ENCODE results near the gene TFRC.
"Not testable (repeated sequence)": the region's sequence is repeated elsewhere in the genome, so short reads cannot be mapped to it uniquely, and the experiment has no call there.

Gene TFRC

GRCh38 chr3:196054661-196055060 lies 27.2 kb downstream of the TFRC start:
- Histone ChIP-seq H3K36me3 (ENCODE audit: control insufficient read depth, insufficient read depth, low read length) (peaks cover 47% of the 10 kb centered on the region), H3K27me3 (ENCODE audit: control insufficient read depth, insufficient read depth, low read length) (no peaks in the 10 kb centered on the region), H3K4me1 (ENCODE audit: control insufficient read depth, insufficient read depth, low read length) (no peaks in the 10 kb centered on the region), H3K9ac (ENCODE audit: low read length) (no peak overlapping the region), H3K4me3 (ENCODE audit: low read length) (no peak overlapping the region), H3K27ac (ENCODE audit: low read depth, low read length) (no peak overlapping the region)

DNA sequence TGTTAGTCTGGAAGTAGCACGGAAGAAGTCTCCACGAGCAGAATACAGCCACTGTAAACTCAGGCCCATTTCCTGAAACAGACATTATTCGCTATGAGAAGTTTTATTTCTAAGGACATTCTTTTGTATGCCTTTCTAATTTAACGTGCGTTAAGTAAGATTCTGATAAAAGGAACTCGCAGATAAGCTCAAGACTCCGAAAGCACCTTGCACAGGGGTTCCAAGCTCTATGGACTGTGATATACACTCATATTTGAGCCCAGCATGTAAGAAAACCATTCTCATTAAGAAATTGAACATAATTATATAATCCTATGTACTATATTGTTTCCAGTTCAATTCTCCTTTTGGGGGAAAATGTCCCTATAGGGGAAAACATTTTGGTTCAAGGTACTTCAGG lies 28.4 kb downstream of the TFRC start:
- no peak overlapping the region for H3K27ac ChIP-seq (ENCODE audit: low read depth, low read length)
- no peaks in the 10 kb centered on the region for H3K27me3 ChIP-seq (ENCODE audit: control insufficient read depth, insufficient read depth, low read length)
- no peaks in the 10 kb centered on the region for H3K4me1 ChIP-seq (ENCODE audit: control insufficient read depth, insufficient read depth, low read length)
- no peak overlapping the region for H3K9ac ChIP-seq (ENCODE audit: low read length)
- H3K4me3 ChIP-seq (ENCODE audit: low read length) = no peak overlapping the region
- peaks cover 51% of the 10 kb centered on the region for H3K36me3 ChIP-seq (ENCODE audit: control insufficient read depth, insufficient read depth, low read length)

GRCh38 chr3:196051282-196052076 lies 30.4 kb downstream of the TFRC start:
- Histone ChIP-seq H3K27ac (ENCODE audit: low read depth, low read length) (no peak overlapping the region), H3K4me3 (ENCODE audit: low read length) (no peak overlapping the region), H3K9ac (ENCODE audit: low read length) (no peak overlapping the region), H3K36me3 (ENCODE audit: control insufficient read depth, insufficient read depth, low read length) (peaks cover 44% of the 10 kb centered on the region), H3K27me3 (ENCODE audit: control insufficient read depth, insufficient read depth, low read length) (no peaks in the 10 kb centered on the region), H3K4me1 (ENCODE audit: control insufficient read depth, insufficient read depth, low read length) (no peaks in the 10 kb centered on the region)

GRCh38 chr3:196050597-196050996 lies 31.3 kb downstream of the TFRC start:
- Histone ChIP-seq H3K27ac (ENCODE audit: low read depth, low read length) (no peak overlapping the region), H3K4me3 (ENCODE audit: low read length) (no peak overlapping the region), H3K4me1 (ENCODE audit: control insufficient read depth, insufficient read depth, low read length) (no peaks in the 10 kb centered on the region)

DNA sequence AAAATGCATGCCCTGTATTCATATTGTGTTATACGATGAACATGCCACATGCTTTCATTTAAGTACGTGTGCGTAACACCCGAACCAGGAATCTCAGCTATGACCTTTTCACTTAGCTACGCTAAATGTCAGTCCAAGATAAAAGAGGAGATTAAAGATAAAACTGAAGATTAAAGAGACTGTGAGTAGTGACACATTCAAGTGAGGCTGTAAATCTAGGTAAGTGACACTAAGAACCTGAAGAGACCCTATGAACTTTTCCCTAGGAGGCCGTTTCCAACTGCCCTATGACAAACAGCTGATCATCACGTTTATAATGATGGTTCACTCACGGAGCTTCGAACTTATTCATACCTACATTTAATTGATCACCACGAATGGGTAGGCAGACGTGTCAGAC lies 32.2 kb downstream of the TFRC start:
- H3K27me3 ChIP-seq (ENCODE audit: control insufficient read depth, insufficient read depth, low read length) = no peaks in the 10 kb centered on the region
- no peaks in the 10 kb centered on the region for H3K4me1 ChIP-seq (ENCODE audit: control insufficient read depth, insufficient read depth, low read length)
- H3K36me3 ChIP-seq (ENCODE audit: control insufficient read depth, insufficient read depth, low read length) = peaks cover 28% of the 10 kb centered on the region
- no peak overlapping the region for H3K27ac ChIP-seq (ENCODE audit: low read depth, low read length)
- no peak overlapping the region for H3K4me3 ChIP-seq (ENCODE audit: low read length)
- no peak overlapping the region for H3K9ac ChIP-seq (ENCODE audit: low read length)

More at GRCh38 chr3:196050597-196050996, 31.3 kb downstream of the TFRC start:
- Histone ChIP-seq H3K27me3 (ENCODE audit: control insufficient read depth, insufficient read depth, low read length) (no peaks in the 10 kb centered on the region), H3K36me3 (ENCODE audit: control insufficient read depth, insufficient read depth, low read length) (peaks cover 37% of the 10 kb centered on the region), H3K9ac (ENCODE audit: low read length) (no peak overlapping the region)

DNA sequence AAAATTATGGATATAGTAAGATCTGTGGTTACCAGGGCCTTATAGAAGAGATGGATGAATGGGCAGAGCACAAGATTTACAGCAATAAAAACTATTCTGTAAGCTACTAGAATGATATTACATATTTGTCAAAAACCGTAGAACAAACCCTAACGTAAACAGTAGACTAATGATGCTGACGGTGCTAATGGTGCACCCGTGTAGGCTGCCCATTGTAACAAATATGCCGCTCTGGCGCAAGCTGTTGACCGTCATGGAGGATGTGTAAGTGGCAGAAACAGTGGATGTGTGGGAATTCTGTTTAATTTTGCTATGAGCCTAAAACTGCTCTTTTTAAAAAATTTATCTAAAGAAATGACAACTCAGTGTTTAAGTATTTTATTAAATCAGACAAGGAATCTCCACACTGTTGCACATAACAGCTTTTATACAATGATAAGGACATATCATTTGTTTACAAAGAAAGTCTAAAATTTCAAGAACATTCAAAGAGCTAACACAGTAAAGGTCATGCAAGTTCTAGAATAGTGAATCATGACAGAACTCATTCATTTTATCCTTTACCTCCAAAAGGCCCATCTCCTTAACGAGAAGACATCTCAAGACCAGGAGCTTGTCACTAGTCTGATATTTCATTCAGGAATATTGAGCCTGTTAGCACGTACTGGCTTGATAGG lies 32.8 kb downstream of the TFRC start:
- H3K36me3 ChIP-seq (ENCODE audit: control insufficient read depth, insufficient read depth, low read length) = peaks cover 25% of the 10 kb centered on the region
- no peaks in the 10 kb centered on the region for H3K27me3 ChIP-seq (ENCODE audit: control insufficient read depth, insufficient read depth, low read length)
- H3K27ac ChIP-seq (ENCODE audit: low read depth, low read length) = no peak overlapping the region
- H3K4me1 ChIP-seq (ENCODE audit: control insufficient read depth, insufficient read depth, low read length) = no peaks in the 10 kb centered on the region
- H3K4me3 ChIP-seq (ENCODE audit: low read length) = no peak overlapping the region
- no peak overlapping the region for H3K9ac ChIP-seq (ENCODE audit: low read length)

DNA sequence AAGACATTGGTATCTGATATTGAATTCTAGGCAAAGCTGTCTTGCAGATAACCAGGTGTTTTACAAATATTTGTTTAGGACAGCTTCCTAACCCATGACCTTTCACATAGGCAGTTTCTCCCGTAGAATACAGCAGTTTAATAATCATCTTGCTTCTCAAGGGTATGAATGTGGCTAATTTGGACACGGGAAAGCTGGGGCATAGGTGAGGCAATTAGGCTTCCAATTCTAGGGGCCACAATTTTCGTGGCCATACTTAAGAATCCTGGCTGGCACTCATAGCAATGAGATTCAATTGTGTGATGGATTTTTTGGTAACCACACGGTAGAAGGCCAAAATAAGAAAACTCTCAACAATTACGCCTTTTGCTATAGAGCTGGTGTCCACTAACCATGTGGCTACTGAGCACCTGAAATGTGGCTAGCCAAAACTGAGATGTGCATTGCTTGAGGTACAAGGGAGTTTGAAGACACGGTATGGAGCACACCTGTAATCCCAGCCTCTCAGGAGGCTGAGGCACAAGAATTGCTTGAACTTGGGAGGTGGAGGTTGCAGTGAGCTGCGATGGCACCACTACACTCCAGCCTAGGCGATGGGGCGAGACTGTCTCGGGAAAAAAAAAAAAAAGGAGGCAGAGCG lies 34.4 kb downstream of the TFRC start:
- Histone ChIP-seq H3K27me3 (ENCODE audit: control insufficient read depth, insufficient read depth, low read length) (no peaks in the 10 kb centered on the region), H3K4me3 (ENCODE audit: low read length) (no peak overlapping the region), H3K9ac (ENCODE audit: low read length) (no peak overlapping the region), H3K36me3 (ENCODE audit: control insufficient read depth, insufficient read depth, low read length) (peaks cover 16% of the 10 kb centered on the region), H3K27ac (ENCODE audit: low read depth, low read length) (no peak overlapping the region), H3K4me1 (ENCODE audit: control insufficient read depth, insufficient read depth, low read length) (no peaks in the 10 kb centered on the region)

DNA sequence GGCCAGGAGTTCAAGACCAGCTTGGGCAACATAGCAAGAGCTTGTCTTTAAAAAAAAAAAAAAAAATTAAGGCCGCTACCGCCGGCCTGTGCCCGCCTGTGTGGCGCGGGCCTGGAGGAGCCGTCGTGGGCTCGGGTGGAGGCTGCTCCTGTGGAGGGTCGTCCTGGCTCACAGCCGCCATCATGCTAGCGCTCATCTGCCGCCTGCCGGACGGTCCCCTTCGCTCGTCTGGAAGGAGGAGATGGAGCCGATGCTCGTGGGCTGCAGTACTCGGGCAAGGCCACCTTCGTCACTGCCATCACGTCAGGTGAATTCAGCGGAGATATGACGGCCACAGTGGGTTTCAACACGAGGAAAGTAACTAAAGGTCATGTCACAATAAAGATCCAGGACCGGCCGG lies 37.4 kb downstream of the TFRC start:
- Histone ChIP-seq H3K36me3 (ENCODE audit: control insufficient read depth, insufficient read depth, low read length) (peaks cover 2% of the 10 kb centered on the region), H3K4me3 (ENCODE audit: low read length) (no peak overlapping the region), H3K27me3 (ENCODE audit: control insufficient read depth, insufficient read depth, low read length) (no peaks in the 10 kb centered on the region), H3K4me1 (ENCODE audit: control insufficient read depth, insufficient read depth, low read length) (no peaks in the 10 kb centered on the region), H3K27ac (ENCODE audit: low read depth, low read length) (no peak overlapping the region), H3K9ac (ENCODE audit: low read length) (no peak overlapping the region)

DNA sequence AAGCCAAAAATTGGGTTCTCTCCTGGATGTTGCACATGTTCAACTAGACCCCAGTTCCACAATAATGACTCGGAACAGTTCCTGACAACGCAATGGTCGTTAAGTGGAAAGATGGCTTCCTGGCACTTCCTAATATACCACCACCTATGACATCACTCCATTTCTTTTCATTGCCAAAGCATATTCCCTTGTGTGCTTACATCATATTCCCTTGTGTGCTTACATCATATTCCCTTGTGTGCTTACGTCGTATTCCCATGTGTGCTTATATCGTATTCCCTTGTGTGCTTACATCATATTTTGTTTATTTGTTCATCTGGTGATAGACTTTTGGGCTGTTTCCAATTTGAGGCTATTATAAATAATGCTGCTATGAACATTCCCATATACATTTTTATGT lies 39.2 kb downstream of the TFRC start:
- Histone ChIP-seq H3K4me1 (ENCODE audit: control insufficient read depth, insufficient read depth, low read length) (no peaks in the 10 kb centered on the region), H3K9ac (ENCODE audit: low read length) (no peak overlapping the region), H3K4me3 (ENCODE audit: low read length) (no peak overlapping the region), H3K27ac (ENCODE audit: low read depth, low read length) (no peak overlapping the region), H3K36me3 (ENCODE audit: control insufficient read depth, insufficient read depth, low read length) (no peaks in the 10 kb centered on the region), H3K27me3 (ENCODE audit: control insufficient read depth, insufficient read depth, low read length) (no peaks in the 10 kb centered on the region)

GRCh38 chr3:196039359-196039758 lies 42.5 kb downstream of the TFRC start:
- no peak overlapping the region for H3K27ac ChIP-seq (ENCODE audit: low read depth, low read length)
- H3K27me3 ChIP-seq (ENCODE audit: control insufficient read depth, insufficient read depth, low read length) = no peaks in the 10 kb centered on the region
- no peak overlapping the region for H3K4me3 ChIP-seq (ENCODE audit: low read length)
- no peak overlapping the region for H3K9ac ChIP-seq (ENCODE audit: low read length)
- no peaks in the 10 kb centered on the region for H3K36me3 ChIP-seq (ENCODE audit: control insufficient read depth, insufficient read depth, low read length)
- no peaks in the 10 kb centered on the region for H3K4me1 ChIP-seq (ENCODE audit: control insufficient read depth, insufficient read depth, low read length)

DNA sequence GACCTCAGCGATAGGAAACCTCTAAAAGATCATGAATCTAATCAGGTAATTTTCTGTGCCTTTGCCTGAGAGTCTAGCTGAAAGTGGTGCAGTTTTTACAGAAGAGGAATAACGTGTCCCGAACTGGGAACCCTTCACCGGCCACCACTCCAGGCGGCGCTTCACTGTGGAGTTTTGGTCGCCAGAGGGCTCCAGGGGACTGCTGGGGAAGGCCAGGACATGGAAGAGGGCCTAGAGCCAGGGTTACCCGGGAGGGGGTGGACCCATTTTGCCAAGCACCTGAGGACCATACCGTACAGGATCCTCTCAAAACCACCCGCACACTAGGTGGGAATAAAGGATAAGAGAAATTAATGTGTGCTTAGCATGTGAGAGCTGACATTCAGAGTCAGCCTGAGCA lies 55.8 kb downstream of the TFRC start:
- H3K4me3 ChIP-seq (ENCODE audit: low read length); H3K9ac ChIP-seq (ENCODE audit: low read length); H3K27me3 ChIP-seq (ENCODE audit: control insufficient read depth, insufficient read depth, low read length); H3K4me1 ChIP-seq (ENCODE audit: control insufficient read depth, insufficient read depth, low read length); H3K27ac ChIP-seq (ENCODE audit: low read depth, low read length); H3K36me3 ChIP-seq (ENCODE audit: control insufficient read depth, insufficient read depth, low read length): not testable (repeated sequence)

- H3K9ac ChIP-seq (ENCODE audit: low read length) = no peak overlapping the region
- no peaks in the 10 kb centered on the region for H3K36me3 ChIP-seq (ENCODE audit: control insufficient read depth, insufficient read depth, low read length)
- no peak overlapping the region for H3K27ac ChIP-seq (ENCODE audit: low read depth, low read length)
These were observed 56.9 kb downstream of the TFRC start for GRCh38 chr3:196024968-196025367.

More at GRCh38 chr3:196024968-196025367, 56.9 kb downstream of the TFRC start:
- Histone ChIP-seq H3K27me3 (ENCODE audit: control insufficient read depth, insufficient read depth, low read length) (no peaks in the 10 kb centered on the region), H3K4me3 (ENCODE audit: low read length) (no peak overlapping the region), H3K4me1 (ENCODE audit: control insufficient read depth, insufficient read depth, low read length) (no peaks in the 10 kb centered on the region)

Measured in rectal smooth muscle tissue (tissue), 1 donor.